ENCODE data around the gene BST1.
A peak's percentile ranks its signal among the peaks of the same experiment; 100 is the strongest.

Gene BST1

DNA sequence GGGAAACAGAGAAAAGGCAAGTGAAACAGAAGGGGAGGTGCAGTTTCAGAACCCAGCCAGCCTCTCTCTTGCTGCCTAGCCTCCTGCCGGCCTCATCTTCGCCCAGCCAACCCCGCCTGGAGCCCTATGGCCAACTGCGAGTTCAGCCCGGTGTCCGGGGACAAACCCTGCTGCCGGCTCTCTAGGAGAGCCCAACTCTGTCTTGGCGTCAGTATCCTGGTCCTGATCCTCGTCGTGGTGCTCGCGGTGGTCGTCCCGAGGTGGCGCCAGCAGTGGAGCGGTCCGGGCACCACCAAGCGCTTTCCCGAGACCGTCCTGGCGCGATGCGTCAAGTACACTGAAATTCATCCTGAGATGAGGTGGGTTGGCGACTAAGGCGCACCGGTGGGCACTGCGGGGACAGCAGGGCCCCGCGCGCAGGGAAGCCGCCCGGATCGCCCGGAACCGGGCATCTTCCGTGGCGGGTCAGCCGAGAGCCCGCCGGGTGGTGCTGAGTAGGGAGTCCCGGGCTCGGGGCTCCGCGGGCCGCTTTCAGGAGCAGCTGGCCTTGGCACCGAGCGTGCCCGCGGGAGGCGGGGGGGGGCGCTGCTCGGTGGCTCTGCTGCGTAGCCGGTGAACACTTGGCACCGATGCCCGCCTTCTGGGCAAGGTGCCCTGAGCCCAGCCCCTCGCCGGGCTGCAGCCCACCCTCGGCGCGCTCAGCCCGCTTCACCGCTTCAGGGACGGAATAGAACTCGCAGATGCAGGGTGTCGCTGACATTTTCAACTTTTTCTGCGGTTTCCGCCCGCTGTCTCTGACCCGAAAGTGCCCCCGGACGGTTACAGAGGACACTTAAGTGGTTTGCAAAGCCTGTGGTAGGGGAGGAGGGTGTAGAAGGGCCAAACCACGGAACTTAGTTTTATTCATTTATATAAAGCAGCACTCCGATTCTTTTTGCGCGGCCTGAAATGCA, 75.7 kb downstream of the BST1 start, which contains the start of gene CD38:
TSS of gene CD38 (plus strand) at position 40 of the 953 bp plus-strand sequence. CDS start at position 127, 87 bp downstream.
- no peak for TF ChIP-seq CTCF (IDR thresholded peaks at IDR 0.05; ENCODE audit: insufficient read depth, missing control alignments)
- DNase-seq (ENCODE audit: insufficient read length, low spot score) = no peak
- FAIRE-seq = no peak

DNA sequence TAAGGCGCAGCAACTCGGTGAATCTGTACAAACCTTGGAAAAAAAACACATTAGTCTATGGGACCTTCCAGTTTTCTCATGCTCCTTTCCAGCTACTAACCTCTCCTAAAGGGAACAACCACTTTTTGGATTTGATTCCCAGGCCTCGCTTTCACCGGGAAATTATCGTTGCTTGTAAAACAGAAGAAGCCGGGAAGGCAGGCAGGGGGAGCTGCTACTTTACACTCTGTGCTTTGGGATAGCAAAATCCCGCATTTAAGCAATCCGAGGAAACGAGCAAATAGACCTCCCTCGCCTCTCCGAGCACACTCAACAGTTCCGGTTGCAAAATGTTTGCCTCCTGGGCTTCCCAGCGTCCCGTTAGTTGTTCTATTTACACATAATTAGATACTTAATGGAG, 76.4 kb downstream of the BST1 start:
- peak; percentile 28 for TF ChIP-seq CTCF (IDR thresholded peaks at IDR 0.05; ENCODE audit: insufficient read depth, missing control alignments)
- DNase-seq (ENCODE audit: insufficient read length, low spot score) (no peak), FAIRE-seq (no peak)

DNA sequence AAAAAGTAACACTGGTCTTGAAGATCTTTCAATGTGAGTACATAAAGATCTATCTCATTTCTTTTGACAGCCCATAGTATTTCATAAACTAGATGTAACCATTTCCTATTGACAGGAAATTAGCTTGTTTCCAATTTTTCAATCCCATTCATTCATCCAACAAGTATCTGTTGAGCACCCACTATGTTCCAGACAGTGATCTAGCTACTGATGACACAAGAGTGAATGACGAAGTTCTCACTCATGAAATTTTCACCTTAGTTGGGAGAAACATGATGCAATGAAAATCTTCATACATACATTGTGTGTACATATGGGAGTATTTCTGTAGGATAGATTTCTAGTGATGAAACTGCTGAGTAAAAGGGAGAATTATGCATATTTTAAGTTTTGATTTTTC, 76.9 kb downstream of the BST1 start:
- FAIRE-seq (no peak), DNase-seq (ENCODE audit: insufficient read length, low spot score) (no peak)
- no peak for TF ChIP-seq CTCF (IDR thresholded peaks at IDR 0.05; ENCODE audit: insufficient read depth, missing control alignments)

GRCh38 chr4:15781427-15782095, 78.7 kb downstream of the BST1 start:
- no peak for TF ChIP-seq CTCF (IDR thresholded peaks at IDR 0.05; ENCODE audit: insufficient read depth, missing control alignments)
- no peak for DNase-seq (ENCODE audit: insufficient read length, low spot score)
- no peak for FAIRE-seq
